Ovary (tissue), 9 donors: ENCODE results near the gene SNX21. TPM values are rescaled to one million over a fixed set of nuclear protein-coding genes. Genes with fewer than 3 reads are reported as not detected.

ENCODE experiments used
- DNase-seq, 5 donors: peaks; one replicate each; pipeline ENCODE4 v3.0.0-alpha.2; 2019 to 2020
- H3K27ac ChIP-seq, 2 donors: fragments of 200-600 bp; one replicate each; pipeline versions ENCODE4 v1.5.1 to v1.8.0; 2019 to 2022
- H3K27me3 ChIP-seq: fragments of 200-600 bp; one replicate; pipeline ENCODE4 v1.8.0; 2022
- H3K36me3 ChIP-seq: fragments of 200-600 bp; sonication (generic); one replicate; pipeline ENCODE4 v1.5.1; 2019
- H3K4me1 ChIP-seq: one replicate; pipeline ENCODE4 v1.8.1; 2013; ENCODE audit warnings: mild to moderate bottlenecking, moderate library complexity; ENCODE audit not compliant: insufficient read depth
- H3K4me3 ChIP-seq: fragments of 200-600 bp; sonication (generic); one replicate; pipeline ENCODE4 v1.5.1; 2017
- H3K9me3 ChIP-seq, 2 donors: fragments of 200-600 bp in 1 of 2; sonication (generic) in 1 of 2; one replicate each; pipeline versions ENCODE4 v1.5.1 to v1.8.1; 2013 to 2019; ENCODE audit warnings: mild to moderate bottlenecking in 1 of 2, moderate library complexity in 1 of 2
- CTCF ChIP-seq, 3 donors: fragments of 450-650 bp in 2 of 3; fragments of 200-600 bp in 1 of 3; IDR thresholded peaks; one replicate each; pipeline versions ENCODE4 v1.5.1 to v1.8.0; 2016 to 2022; ENCODE audit warnings: antibody characterized with exemption in 3 of 3, mild to moderate bottlenecking in 1 of 3
- EP300 ChIP-seq: sonication (generic); formaldehyde crosslinking; IDR thresholded peaks from one replicate; pipeline ENCODE4 v1.6.1; 2017; ENCODE audit warnings: antibody characterized with exemption
- POLR2A ChIP-seq: fragments of 450-650 bp; IDR thresholded peaks from one replicate; pipeline ENCODE4 v1.6.1; 2017; ENCODE audit warnings: antibody characterized with exemption, mild to moderate bottlenecking, moderate library complexity
- WGBS, 3 donors: extraction: QIAGEN DNeasy Blood & Tissue Kit in 1 of 3; methylation state at CpG; one replicate each; pipeline versions ENCODE4 v1.1.5 to v1.1.7; 2013 to 2017; 5-methylcytosine and 5-hydroxymethylcytosine counted together
- intact Hi-C, 4 donors: fragments of 100-400 bp; cut with DNase I; formaldehyde crosslinking; loops; one replicate each; pipeline versions ENCODE4 v1.11.0 to v1.15.1; 2022 to 2023
- polyA plus RNA-seq, 2 donors: library from polyadenylated mRNA; stranded (reverse); fragments of 200-250 nt in 1 of 2; fragments of 350-450 nt in 1 of 2; fragmentation: Illumina TruSeq in 1 of 2; extraction: RNeasy Lipid Tissue Mini Kit (QIAGEN cat#74804) in 1 of 2; gene quantifications; one replicate each; pipeline ENCODE4 v1.2.3, GENCODE V29; 2013 to 2014
- total RNA-seq, 7 donors: library from RNA; depleted of rRNA in 2 of 7; stranded (reverse); fragments of >200 nt in 2 of 7; fragmentation: NEBNext Ultra II Directional in 3 of 7; extraction: Animal tissue kit (Norgen Biotek cat#: 25700) in 3 of 7; gene quantifications; one replicate each; pipeline versions ENCODE4 v1.1.0 to v1.2.4, GENCODE V29; 2016 to 2023
- donor health status: DM: no; HTN: no; CAD: no; lungs with moderate emphysema.
- donor health status: DM: no; HTN: no; CAD: no.
- donor health status: Bipolar disorder and iron deficiency.
- donor health status: DM: yes; HTN: yes; CAD: no.
- donor health status: DM: no; HTN: no; CAD: no.
- donor health status: DM: yes; HTN: yes; CAD: no.

The SNX21 gene
- total and polyA plus RNA-seq, 9 donors, result 18.2 to 90.1 (median 68.9) TPM

- Histone ChIP-seq H3K36me3 (no peaks in the 10 kb centered on the region), H3K4me1 (peaks cover 6% of the 10 kb centered on the region), H3K27ac (peak overlapping the region in 1 of 2 donors; percentile 62), H3K27me3 (no peaks in the 10 kb centered on the region), H3K9me3 (no peaks in the 10 kb centered on the region), H3K4me3 (no peak overlapping the region)
- intact Hi-C loops, result loop anchor here in 1 of 4 donors (5.0 kb wide), 1 partner anchor 45 kb away; the partner anchor contains the start of gene SPATA25
- DNase-seq, result peak in 2 of 5 donors; percentile 51 to 65
- TF ChIP-seq EP300 (no peak), CTCF (IDR thresholded peaks at IDR 0.05) (peak in 1 of 3 donors; percentile 24)
- WGBS, 3 donors, result 21 to 25% (median 22%) methylated on average over 5 of the region's 5 CpGs
Observed at GRCh38 chr20:45842169-45842812, 8.7 kb downstream of the SNX21 start.

- Histone ChIP-seq H3K4me3 (no peak overlapping the region), H3K27ac (no peak overlapping the region), H3K4me1 (peaks cover 6% of the 10 kb centered on the region), H3K9me3 (no peaks in the 10 kb centered on the region), H3K36me3 (no peaks in the 10 kb centered on the region), H3K27me3 (no peaks in the 10 kb centered on the region)
- no peak for TF ChIP-seq CTCF (IDR thresholded peaks at IDR 0.05)
- DNase-seq, result no peak
- 89 to 91% (median 90%) methylated on average over 14 of the region's 14 CpGs for WGBS, 3 donors
- intact Hi-C loops, result loop anchor here in 1 of 4 donors (5.0 kb wide), 1 partner anchor 44 kb away; the partner anchor contains the start of gene SPATA25
Observed at GRCh38 chr20:45843506-45843905, 9.9 kb downstream of the SNX21 start.

- H3K27ac ChIP-seq, result no peak overlapping the region
- intact Hi-C loops, result no loop called here
- no peaks in the 10 kb centered on the region for H3K27me3 ChIP-seq
- H3K36me3 ChIP-seq, result no peaks in the 10 kb centered on the region
- DNase-seq, result no peak
- H3K9me3 ChIP-seq, result no peaks in the 10 kb centered on the region
- TF ChIP-seq EP300 (no peak), POLR2A (no peak), CTCF (IDR thresholded peaks at IDR 0.05) (no peak)
- H3K4me1 ChIP-seq, result peaks cover 6% of the 10 kb centered on the region
- H3K4me3 ChIP-seq, result no peak overlapping the region
Observed at GRCh38 chr20:45845452-45845851, 11.9 kb downstream of the SNX21 start.

- WGBS, 3 donors, result 91 to 93% (median 92%) methylated on average over 8 of the region's 8 CpGs
- H3K4me1 ChIP-seq, result peaks cover 2% of the 10 kb centered on the region
- DNase-seq, result peak in 1 of 5 donors; percentile 14
- no peaks in the 10 kb centered on the region for H3K27me3 ChIP-seq
- H3K27ac ChIP-seq, result no peak overlapping the region
- H3K36me3 ChIP-seq, result no peaks in the 10 kb centered on the region
- TF ChIP-seq POLR2A (no peak), EP300 (no peak), CTCF (IDR thresholded peaks at IDR 0.05) (no peak)
- no peaks in the 10 kb centered on the region for H3K9me3 ChIP-seq
- no peak overlapping the region for H3K4me3 ChIP-seq
- intact Hi-C loops, result no loop called here
Observed at GRCh38 chr20:45848421-45848820, 14.8 kb downstream of the SNX21 start.
